HG03066 (cell line): ENCODE results near the gene PTPRK.

ENCODE experiments used
- ATAC-seq: cut with Tn5 transposase; IDR thresholded peaks from one replicate; pipeline ENCODE4 v1.9.1; 2021; ENCODE audit warnings: low read depth; ENCODE audit not compliant: unreplicated experiment

The PTPRK gene

GRCh38 chr6:128208851-128209580 is 311.4 kb downstream of the PTPRK start:
- ATAC-seq: no peak

GRCh38 chr6:128208078-128208477 is 312.3 kb downstream of the PTPRK start:
- no peak for ATAC-seq

GRCh38 chr6:128206610-128207426 is 313.6 kb downstream of the PTPRK start:
- ATAC-seq: no peak

- no peak for ATAC-seq
These were observed 315.8 kb downstream of the PTPRK start for GRCh38 chr6:128204616-128205015.

- no peak for ATAC-seq
These were observed 318.1 kb downstream of the PTPRK start for GRCh38 chr6:128202169-128202765.

- ATAC-seq: no peak
These were observed 319.6 kb downstream of the PTPRK start for GRCh38 chr6:128200789-128201188.

GRCh38 chr6:128199461-128199860 is 320.9 kb downstream of the PTPRK start:
- ATAC-seq: no peak

- ATAC-seq: no peak
These were observed 327.4 kb downstream of the PTPRK start for GRCh38 chr6:128192972-128193371.

- ATAC-seq: no peak
These were observed 331.7 kb downstream of the PTPRK start for GRCh38 chr6:128188678-128189077.

- no peak for ATAC-seq
These were observed 333.7 kb downstream of the PTPRK start for GRCh38 chr6:128186729-128187128.

GRCh38 chr6:128179876-128180438 is 340.4 kb downstream of the PTPRK start:
- no peak for ATAC-seq

GRCh38 chr6:128174724-128175123 is 345.7 kb downstream of the PTPRK start:
- no peak for ATAC-seq

GRCh38 chr6:128172752-128173682 is 347.4 kb downstream of the PTPRK start:
- ATAC-seq: no peak

GRCh38 chr6:128172081-128172480 is 348.3 kb downstream of the PTPRK start:
- no peak for ATAC-seq

- no peak for ATAC-seq
These were observed 349.2 kb downstream of the PTPRK start for GRCh38 chr6:128171182-128171581.

- ATAC-seq: no peak
These were observed 352.2 kb downstream of the PTPRK start for GRCh38 chr6:128168244-128168643.

- no peak for ATAC-seq
These were observed 352.8 kb downstream of the PTPRK start for GRCh38 chr6:128167552-128167951.

GRCh38 chr6:128164254-128164653 is 356.1 kb downstream of the PTPRK start:
- no peak for ATAC-seq

GRCh38 chr6:128162423-128162822 is 358.0 kb downstream of the PTPRK start:
- no peak for ATAC-seq

- no peak for ATAC-seq
These were observed 358.6 kb downstream of the PTPRK start for GRCh38 chr6:128161839-128162238.
